Stimulated activated CD4-positive, alpha-beta T cell treated with anti-CD3 and anti-CD28 coated beads, Interleukin-4, amount 100 ng/mL, for 24 hours (primary cell): Measurements from ENCODE around the gene TNFRSF4.

Experiments
- DNase-seq: peaks from one replicate; pipeline ENCODE4 v3.0.0-alpha.2; 2020

TNFRSF4 gene

GRCh38 chr1:1232208-1232795 is 18.3 kb upstream of the TNFRSF4 start, which contains the start of gene B3GALT6:
Gene B3GALT6 (plus strand): TSS chr1:1232237. CDS start chr1:1232279, 42 bp downstream.
- no peak for DNase-seq

- peak; percentile 96 for DNase-seq
Measured at GRCh38 chr1:1231400-1232207, 17.7 kb upstream of the TNFRSF4 start, which contains the start of gene SDF4. Gene SDF4 (minus strand): TSS chr1:1232001. CDS start chr1:1228772, 3,229 bp downstream.

- DNase-seq, result no peak
Measured at GRCh38 chr1:1230656-1231399, 16.9 kb upstream of the TNFRSF4 start.

GRCh38 chr1:1229770-1230169 is 15.8 kb upstream of the TNFRSF4 start:
- DNase-seq, result no peak

GRCh38 chr1:1228596-1229321 is 14.8 kb upstream of the TNFRSF4 start:
- no peak for DNase-seq

GRCh38 chr1:1228187-1228586 is 14.2 kb upstream of the TNFRSF4 start:
- DNase-seq, result no peak

- no peak for DNase-seq
Measured at GRCh38 chr1:1227386-1227785, 13.4 kb upstream of the TNFRSF4 start.

- DNase-seq, result no peak
Measured at GRCh38 chr1:1226566-1227362, 12.8 kb upstream of the TNFRSF4 start.

GRCh38 chr1:1225913-1226312 is 12.0 kb upstream of the TNFRSF4 start:
- no peak for DNase-seq

- no peak for DNase-seq
Measured at GRCh38 chr1:1225238-1225845, 11.4 kb upstream of the TNFRSF4 start.

GRCh38 chr1:1223891-1224290 is 9.9 kb upstream of the TNFRSF4 start:
- no peak for DNase-seq

- no peak for DNase-seq
Measured at GRCh38 chr1:1223321-1223720, 9.4 kb upstream of the TNFRSF4 start.

GRCh38 chr1:1222575-1223225 is 8.7 kb upstream of the TNFRSF4 start:
- no peak for DNase-seq

- no peak for DNase-seq
Measured at GRCh38 chr1:1221887-1222574, 8.1 kb upstream of the TNFRSF4 start.

GRCh38 chr1:1220197-1220596 is 6.2 kb upstream of the TNFRSF4 start:
- no peak for DNase-seq

GRCh38 chr1:1219341-1219740 is 5.4 kb upstream of the TNFRSF4 start:
- peak; percentile 71 for DNase-seq

GRCh38 chr1:1218524-1219200 is 4.7 kb upstream of the TNFRSF4 start:
- no peak for DNase-seq

GRCh38 chr1:1217621-1218523 is 3.9 kb upstream of the TNFRSF4 start:
- peak; percentile 63 for DNase-seq
